PC-3 (cell line): Measurements from ENCODE around the gene SOX18.

Source experiments
- CTCF ChIP-seq: fragments of 300-600 bp; sonication (generic); conservative IDR thresholded peaks from 2 replicates; pipeline ENCODE4 v1.5.1; 2017; ENCODE audit warnings: antibody characterized with exemption, low read depth, mild to moderate bottlenecking, low read length
- EZH2phosphoT487 ChIP-seq: fragments of 300-600 bp; sonication (generic); IDR thresholded peaks from 2 replicates; pipeline ENCODE4 v1.6.1; 2018; ENCODE audit warnings: mild to moderate bottlenecking, antibody characterized with exemption, low read length, borderline replicate concordance

DNA sequence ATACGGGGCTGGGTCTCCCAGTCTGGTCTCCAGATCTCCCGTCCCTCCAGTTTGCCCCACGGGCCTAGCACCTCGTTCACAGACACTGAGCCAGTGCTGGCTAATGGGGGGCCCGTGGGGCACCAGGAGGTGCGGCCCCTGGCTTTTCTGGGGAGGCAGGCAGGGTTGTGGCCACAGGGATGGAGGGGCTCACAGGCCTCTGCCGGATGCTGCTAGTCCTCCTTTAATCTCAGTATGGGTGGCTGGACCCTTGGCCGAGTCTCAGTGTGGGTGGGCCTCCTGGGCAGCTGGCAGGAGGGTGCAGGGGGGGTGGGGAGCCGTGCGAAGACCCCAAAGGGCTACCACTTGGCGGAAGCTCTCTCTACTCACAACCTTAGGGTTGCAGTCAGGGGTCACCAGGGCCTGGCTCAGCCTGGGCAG lies 1.6 kb upstream of the SOX18 start:
- TF ChIP-seq CTCF (no peak), EZH2phosphoT487 (no peak)
